ENCODE data around the gene LPCAT2. TPM values are rescaled to one million over a fixed set of nuclear protein-coding genes. Genes with fewer than 3 reads are reported as not detected.

LPCAT2 gene
- polyA plus RNA-seq, 1 donor from 2014 or later = 0.59 TPM

GRCh38 chr16:55497558-55497957 lies 11.3 kb upstream of the LPCAT2 start:
- Histone ChIP-seq H3K36me3 (ENCODE audit: insufficient read depth, low read length) (no peaks in the 10 kb centered on the region), H3K9ac (ENCODE audit: low read length) (no peak overlapping the region), H3K9me2 (ENCODE audit: insufficient read depth, low read length) (no peaks in the 10 kb centered on the region), H3F3A (ENCODE audit: insufficient read depth, low read length, poor library complexity, severe bottlenecking) (no peaks in the 10 kb centered on the region), H3K9me3 (ENCODE audit: low read length) (no peaks in the 10 kb centered on the region), H3K27me3 (ENCODE audit: insufficient read depth, low read depth, low read length) (no peaks in the 10 kb centered on the region), H3K4me3 (ENCODE audit: low read length) (no peak overlapping the region), H3K4me2 (ENCODE audit: low read length) (no peak overlapping the region), H2AFZ (ENCODE audit: low read depth, low read length) (no peak overlapping the region), H3K27ac (ENCODE audit: low read length) (no peak overlapping the region), H3K79me2 (replicated peaks; ENCODE audit: insufficient read depth, low read length) (no peaks in the 10 kb centered on the region), H4K20me1 (ENCODE audit: insufficient read depth) (no peaks in the 10 kb centered on the region)
- no peak for TF ChIP-seq MXI1 (conservative IDR thresholded peaks at IDR 0.05; ENCODE audit: poor library complexity, severe bottlenecking)
- no peak for TF ChIP-seq TAF1 (IDR thresholded peaks at IDR 0.05; ENCODE audit: low read depth)
- TF ChIP-seq REST (IDR thresholded peaks at IDR 0.05; ENCODE audit: borderline replicate concordance) = no peak
- TF ChIP-seq EZH2 (IDR thresholded peaks at IDR 0.05; ENCODE audit: borderline replicate concordance, insufficient read depth, low read length, poor library complexity, severe bottlenecking) = no peak
- no peak for TF ChIP-seq EP300 (conservative IDR thresholded peaks at IDR 0.05; ENCODE audit: poor library complexity, severe bottlenecking)
- TF ChIP-seq POLR2AphosphoS5 (IDR thresholded peaks at IDR 0.05) = no peak
- TF ChIP-seq SMC3 (conservative IDR thresholded peaks at IDR 0.05; ENCODE audit: poor library complexity) = no peak
- no peak for TF ChIP-seq CTCF (IDR thresholded peaks at IDR 0.05; ENCODE audit: poor library complexity, severe bottlenecking)
- no peak for TF ChIP-seq RAD21 (conservative IDR thresholded peaks at IDR 0.05)

- Histone ChIP-seq H3K27me3 (ENCODE audit: insufficient read depth, low read depth, low read length) (no peaks in the 10 kb centered on the region), H4K20me1 (ENCODE audit: insufficient read depth) (no peaks in the 10 kb centered on the region), H3K27ac (ENCODE audit: low read length) (no peak overlapping the region), H3K9me2 (ENCODE audit: insufficient read depth, low read length) (no peaks in the 10 kb centered on the region), H3K79me2 (replicated peaks; ENCODE audit: insufficient read depth, low read length) (no peaks in the 10 kb centered on the region), H3K9me3 (ENCODE audit: low read length) (no peaks in the 10 kb centered on the region), H3K36me3 (ENCODE audit: insufficient read depth, low read length) (no peaks in the 10 kb centered on the region), H2AFZ (ENCODE audit: low read depth, low read length) (no peak overlapping the region), H3F3A (ENCODE audit: insufficient read depth, low read length, poor library complexity, severe bottlenecking) (no peaks in the 10 kb centered on the region), H3K4me3 (ENCODE audit: low read length) (no peak overlapping the region), H3K4me2 (ENCODE audit: low read length) (no peak overlapping the region), H3K9ac (ENCODE audit: low read length) (no peak overlapping the region)
- TF ChIP-seq EZH2 (IDR thresholded peaks at IDR 0.05; ENCODE audit: borderline replicate concordance, insufficient read depth, low read length, poor library complexity, severe bottlenecking) (no peak), RAD21 (conservative IDR thresholded peaks at IDR 0.05) (no peak), TAF1 (IDR thresholded peaks at IDR 0.05; ENCODE audit: low read depth) (no peak), POLR2AphosphoS5 (IDR thresholded peaks at IDR 0.05) (no peak)
Measured at GRCh38 chr16:55498101-55498500, 10.8 kb upstream of the LPCAT2 start.

All from neural cell (in vitro differentiated cells).